DLD1 (cell line): ENCODE results near the gene ANGPT4.

Experiments
- in situ Hi-C: cut with HindIII; loops from 2 replicates; pipeline ENCODE4 v1.10.0; 2017; ENCODE audit warnings: low sequenced_read_pairs

ANGPT4 gene

GRCh38 chr20:846894-847278 is 69.2 kb downstream of the ANGPT4 start:
- in situ Hi-C loops = no loop called here

GRCh38 chr20:845941-846893 is 69.9 kb downstream of the ANGPT4 start:
- in situ Hi-C loops = no loop called here

GRCh38 chr20:845226-845868 is 70.8 kb downstream of the ANGPT4 start:
- in situ Hi-C loops = no loop called here

- in situ Hi-C loops = no loop called here
These were observed 71.5 kb downstream of the ANGPT4 start for GRCh38 chr20:844473-845225.

GRCh38 chr20:843912-844311 is 72.2 kb downstream of the ANGPT4 start:
- in situ Hi-C loops = no loop called here

GRCh38 chr20:842547-842940 is 73.6 kb downstream of the ANGPT4 start:
- in situ Hi-C loops = no loop called here

- in situ Hi-C loops = no loop called here
These were observed 74.3 kb downstream of the ANGPT4 start for GRCh38 chr20:841568-842546.

GRCh38 chr20:840858-841567 is 75.1 kb downstream of the ANGPT4 start:
- in situ Hi-C loops = no loop called here

GRCh38 chr20:840503-840857 is 75.7 kb downstream of the ANGPT4 start:
- in situ Hi-C loops = no loop called here

- in situ Hi-C loops = no loop called here
These were observed 76.5 kb downstream of the ANGPT4 start for GRCh38 chr20:839626-840025.

GRCh38 chr20:839015-839414 is 77.1 kb downstream of the ANGPT4 start:
- in situ Hi-C loops = no loop called here

- in situ Hi-C loops = no loop called here
These were observed 79.9 kb downstream of the ANGPT4 start for GRCh38 chr20:836190-836589.

- in situ Hi-C loops = no loop called here
These were observed 80.5 kb downstream of the ANGPT4 start for GRCh38 chr20:835608-836045.

GRCh38 chr20:834151-834746 is 81.9 kb downstream of the ANGPT4 start:
- in situ Hi-C loops = no loop called here

GRCh38 chr20:833450-834150 is 82.5 kb downstream of the ANGPT4 start, which contains the start of gene FAM110A:
FAM110A (plus strand) TSS chr20:833715; CDS start chr20:844805, 11,090 bp downstream.
- in situ Hi-C loops = no loop called here

- in situ Hi-C loops = no loop called here
These were observed 83.0 kb downstream of the ANGPT4 start for GRCh38 chr20:833121-833449.

- in situ Hi-C loops = no loop called here
These were observed 84.2 kb downstream of the ANGPT4 start for GRCh38 chr20:831956-832355.

- in situ Hi-C loops = no loop called here
These were observed 84.9 kb downstream of the ANGPT4 start for GRCh38 chr20:831251-831650.
